NCI-H128 (cell line): ENCODE data around the gene NT5C3A.
"Not testable (repeated sequence)": the region's sequence is repeated elsewhere in the genome, so short reads cannot be mapped to it uniquely, and the experiment has no call there.

Experiments
- DNase-seq: peaks from one replicate; lab custom pipeline; 2025; ENCODE audit not compliant: unreplicated experiment; lab: John Stamatoyannopoulos, UW

NT5C3A gene

GRCh38 chr7:33062023-33062781, at the start of gene NT5C3A:
NT5C3A (minus strand) TSS chr7:33062776; CDS start chr7:33062705, 71 bp downstream.
- no peak for DNase-seq

GRCh38 chr7:33111614-33112013, 49.0 kb upstream of the NT5C3A start:
- no peak for DNase-seq

- no peak for DNase-seq
Measured at GRCh38 chr7:33109758-33110238, 47.2 kb upstream of the NT5C3A start.

GRCh38 chr7:33109005-33109757, 46.6 kb upstream of the NT5C3A start, which contains the start of gene RP9:
RP9 (minus strand) TSS chr7:33109404; CDS start chr7:33109372, 32 bp downstream.
- peak; percentile 59 for DNase-seq

GRCh38 chr7:33108554-33109004, 46.0 kb upstream of the NT5C3A start:
- DNase-seq: no peak

GRCh38 chr7:33107136-33108066, 44.8 kb upstream of the NT5C3A start:
- DNase-seq: peak; percentile 16

GRCh38 chr7:33101906-33102305, 39.3 kb upstream of the NT5C3A start:
- no peak for DNase-seq

GRCh38 chr7:33100770-33101169, 38.2 kb upstream of the NT5C3A start:
- DNase-seq: no peak

- DNase-seq: no peak
Measured at GRCh38 chr7:33099154-33099940, 36.8 kb upstream of the NT5C3A start.

GRCh38 chr7:33094745-33095275, 32.2 kb upstream of the NT5C3A start:
- DNase-seq: not testable (repeated sequence)

GRCh38 chr7:33093266-33093665, 30.7 kb upstream of the NT5C3A start:
- DNase-seq: no peak

- no peak for DNase-seq
Measured at GRCh38 chr7:33091641-33092191, 29.1 kb upstream of the NT5C3A start.

GRCh38 chr7:33091111-33091531, 28.5 kb upstream of the NT5C3A start:
- DNase-seq: no peak

- no peak for DNase-seq
Measured at GRCh38 chr7:33089142-33089541, 26.6 kb upstream of the NT5C3A start.

GRCh38 chr7:33087858-33088257, 25.3 kb upstream of the NT5C3A start:
- DNase-seq: no peak

GRCh38 chr7:33087356-33087755, 24.8 kb upstream of the NT5C3A start:
- no peak for DNase-seq

- no peak for DNase-seq
Measured at GRCh38 chr7:33079763-33080690, 17.5 kb upstream of the NT5C3A start.

- DNase-seq: no peak
Measured at GRCh38 chr7:33079096-33079495, 16.5 kb upstream of the NT5C3A start.
